Hematopoietic multipotent progenitor cell treated with erythropoietin and hydrocortisone succinate and interleukin-3 and kit ligand, for 15 days (in vitro differentiated cells): ENCODE measurements around the gene THSD4.
"Not testable (repeated sequence)": the region's sequence is repeated elsewhere in the genome, so short reads cannot be mapped to it uniquely, and the experiment has no call there.

Experiments used
- DNase-seq: peaks from one replicate; pipeline ENCODE4 v3.0.0-alpha.2; 2015; ENCODE audit warnings: low spot score

Gene THSD4

GRCh38 chr15:71723344-71723743 is 608.1 kb downstream of the THSD4 start:
- no peak for DNase-seq

GRCh38 chr15:71725207-71725955 is 610.1 kb downstream of the THSD4 start:
- not testable (repeated sequence) for DNase-seq

- DNase-seq = no peak
Observed at GRCh38 chr15:71728881-71729280, 613.6 kb downstream of the THSD4 start.

- no peak for DNase-seq
Observed at GRCh38 chr15:71729319-71729718, 614.0 kb downstream of the THSD4 start.

- peak; percentile 24 for DNase-seq
Observed at GRCh38 chr15:71730277-71731144, 615.2 kb downstream of the THSD4 start.

GRCh38 chr15:71732636-71733035 is 617.4 kb downstream of the THSD4 start:
- no peak for DNase-seq

GRCh38 chr15:71733122-71733521 is 617.9 kb downstream of the THSD4 start:
- DNase-seq = no peak

GRCh38 chr15:71734709-71735384 is 619.6 kb downstream of the THSD4 start:
- DNase-seq = no peak

- no peak for DNase-seq
Observed at GRCh38 chr15:71735385-71735757, 620.1 kb downstream of the THSD4 start.

GRCh38 chr15:71736286-71736947 is 621.1 kb downstream of the THSD4 start:
- DNase-seq = no peak

GRCh38 chr15:71737761-71738160 is 622.5 kb downstream of the THSD4 start:
- DNase-seq = no peak

- no peak for DNase-seq
Observed at GRCh38 chr15:71739355-71739754, 624.1 kb downstream of the THSD4 start.

GRCh38 chr15:71742964-71743363 is 627.7 kb downstream of the THSD4 start:
- DNase-seq = no peak

GRCh38 chr15:71743861-71744382 is 628.7 kb downstream of the THSD4 start:
- peak; percentile 60 for DNase-seq

GRCh38 chr15:71746719-71747118 is 631.4 kb downstream of the THSD4 start:
- DNase-seq = no peak

- DNase-seq = no peak
Observed at GRCh38 chr15:71747128-71748083, 632.1 kb downstream of the THSD4 start.

- DNase-seq = no peak
Observed at GRCh38 chr15:71748293-71748718, 633.0 kb downstream of the THSD4 start.

- DNase-seq = no peak
Observed at GRCh38 chr15:71749500-71749899, 634.2 kb downstream of the THSD4 start.

GRCh38 chr15:71752128-71752527 is 636.9 kb downstream of the THSD4 start:
- no peak for DNase-seq

GRCh38 chr15:71752604-71753289 is 637.5 kb downstream of the THSD4 start:
- DNase-seq = no peak
